HepG2 (cell line): ENCODE measurements around the gene HIVEP2. TPM values are rescaled to one million over a fixed set of nuclear protein-coding genes. Genes with fewer than 3 reads are reported as not detected.
A peak's percentile ranks its signal among the peaks of the same experiment; 100 is the strongest.

Experiments
- ATAC-seq: fragments of 200-7000 bp; cut with Tn5 transposase; 3 replicates; pipeline ENCODE4 v1.9.1; 2020; ENCODE audit warnings: mild to moderate bottlenecking, moderate library complexity
- BruUV-seq: library from RNA; stranded (reverse); fragments of 400-500 nt; replicated peaks from 2 replicates; lab custom pipeline; 2021; lab: Mats Ljungman, UMichigan
- CTCF ChIA-PET: fragments of 300-600 bp; formaldehyde crosslinking; extraction: SDS; loops from one replicate; lab custom pipeline; 2021; ENCODE audit warnings: low total read pairs, inconsistent platforms, low intra/inter-chr PET ratio; lab: Yijun Ruan, JAX
- POLR2A ChIA-PET: fragments of 350-600 bp; sonication (Branson Sonifier 250); formaldehyde crosslinking; loops from one replicate; lab custom pipeline; 2020; ENCODE audit warnings: antibody characterized with exemption, inconsistent platforms; lab: Yijun Ruan, JAX
- DNase-seq: peaks from one replicate; pipeline ENCODE4 v3.0.0-alpha.2; 2015; ENCODE audit warnings: low spot score
- FAIRE-seq: peaks from 3 replicates; lab custom pipeline; 2011; peaks lifted over from hg19 to GRCh38; lab: Jason Lieb, UNC
- H2AFZ ChIP-seq: one replicate; pipeline ENCODE4 v1.6.1; 2011; ENCODE audit warnings: low read length, inconsistent platforms
- H3K27ac ChIP-seq: fragments of 300-600 bp; 3 replicates; pipeline ENCODE4 v1.8.0; 2011; ENCODE audit warnings: mixed run types, mild to moderate bottlenecking, mixed read lengths, low read length, inconsistent platforms; ENCODE audit not compliant: insufficient read depth; ENCODE audit errors: extremely low read length
- H3K27me3 ChIP-seq, 2 experiments: fragments of 200-600 bp in 1 of 2; 2 replicates in 1 of 2; 3 replicates in 1 of 2; pipeline versions ENCODE4 v1.6.0 to v1.8.0; 2011; ENCODE audit warnings: low read length in 2 of 2, mild to moderate bottlenecking in 2 of 2, moderate library complexity in 2 of 2, inconsistent platforms in 1 of 2; ENCODE audit not compliant: insufficient read depth in 2 of 2, control insufficient read depth in 1 of 2
- H3K36me3 ChIP-seq, 2 experiments: fragments of 200-600 bp in 1 of 2; replicated peaks in 1 of 2; 2 replicates in 1 of 2; 3 replicates in 1 of 2; pipeline versions ENCODE4 v1.5.1 to v1.8.0; 2011; ENCODE audit warnings: low read length in 2 of 2, inconsistent platforms in 1 of 2; ENCODE audit not compliant: insufficient read depth in 2 of 2, control insufficient read depth in 1 of 2
- H3K4me1 ChIP-seq: 2 replicates; pipeline ENCODE4 v1.5.1; 2012; ENCODE audit warnings: low read length, inconsistent platforms; ENCODE audit not compliant: insufficient read depth
- H3K4me2 ChIP-seq: 2 replicates; pipeline ENCODE4 v1.6.0; 2011; ENCODE audit warnings: low read depth, low read length, inconsistent platforms
- H3K4me3 ChIP-seq, 3 experiments: fragments of 200-600 bp in 1 of 3; sonication (generic), shearing (Covaris generic) in 1 of 3; replicated peaks in 1 of 3; 2 replicates each; pipeline ENCODE4 v1.5.1; 2011 to 2016; ENCODE audit warnings: low read length in 3 of 3, inconsistent platforms in 2 of 3, low read depth in 2 of 3, mild to moderate bottlenecking in 2 of 3, control low read depth in 1 of 3, mixed read lengths in 1 of 3; ENCODE audit not compliant: insufficient read depth in 1 of 3
- H3K79me2 ChIP-seq: one replicate; pipeline ENCODE4 v1.6.1; 2011; ENCODE audit warnings: low read length, inconsistent platforms; ENCODE audit not compliant: insufficient read depth
- H3K9ac ChIP-seq: 2 replicates; pipeline ENCODE4 v1.6.0; 2011; ENCODE audit warnings: mild to moderate bottlenecking, low read depth, low read length, inconsistent platforms; ENCODE audit not compliant: insufficient read depth
- H3K9me3 ChIP-seq: 2 replicates; pipeline ENCODE4 v1.5.1; 2012; ENCODE audit warnings: mild to moderate bottlenecking, low read length
- H4K20me1 ChIP-seq: 2 replicates; pipeline ENCODE4 v1.6.0; 2011; ENCODE audit warnings: inconsistent platforms, mild to moderate bottlenecking, low read length, moderate library complexity; ENCODE audit not compliant: insufficient read depth
- ARID3A ChIP-seq: IDR thresholded peaks from 2 replicates; pipeline ENCODE4 v1.6.1; 2012; ENCODE audit warnings: low read depth, low read length, improper control_type of control experiment
- FOSL2 ChIP-seq: sonication (generic); formaldehyde crosslinking; IDR thresholded peaks from 2 replicates; pipeline ENCODE4 v1.4.0; 2020; ENCODE audit warnings: missing genetic modification reagents
- NR1H2 ChIP-seq: sonication (generic); formaldehyde crosslinking; IDR thresholded peaks from 2 replicates; pipeline ENCODE4 v1.8.1; 2022; ENCODE audit warnings: low read depth, missing genetic modification reagents, borderline replicate concordance
- PLSCR1 ChIP-seq: sonication (generic); formaldehyde crosslinking; IDR thresholded peaks from 2 replicates; pipeline ENCODE4 v1.5.0; 2020; ENCODE audit warnings: missing genetic modification reagents, mild to moderate bottlenecking, borderline replicate concordance
- PTBP1 ChIP-seq: fragments of 200-400 bp; formaldehyde crosslinking; IDR thresholded peaks from 2 replicates; pipeline ENCODE4 v1.6.1; 2018; ENCODE audit warnings: low read length, low read depth; ENCODE audit not compliant: poor library complexity, severe bottlenecking
- SMYD3 ChIP-seq: sonication (generic); formaldehyde crosslinking; IDR thresholded peaks from 2 replicates; pipeline ENCODE4 v1.8.1; 2023; ENCODE audit warnings: mild to moderate bottlenecking, missing genetic modification reagents
- ZFAT ChIP-seq: sonication (generic); formaldehyde crosslinking; conservative IDR thresholded peaks from 2 replicates; pipeline ENCODE4 v1.8.1; 2023; ENCODE audit warnings: missing genetic modification reagents, inconsistent platforms
- ZNF30 ChIP-seq: sonication (generic); formaldehyde crosslinking; IDR thresholded peaks from 2 replicates; pipeline ENCODE4 v1.5.0; 2020; ENCODE audit warnings: mild to moderate bottlenecking, missing genetic modification reagents
- ZNF543 ChIP-seq: sonication (generic); formaldehyde crosslinking; IDR thresholded peaks from 2 replicates; pipeline ENCODE4 v1.4.0; 2020; ENCODE audit warnings: mild to moderate bottlenecking, missing genetic modification reagents
- WGBS: methylation state at CpG from one replicate; pipeline ENCODE4 v1.1.6; 2017; ENCODE audit warnings: low lambda C conversion rate; 5-methylcytosine and 5-hydroxymethylcytosine counted together
- in situ Hi-C: cut with HindIII; loops from 2 replicates; pipeline ENCODE4 v1.10.0; 2017; ENCODE audit warnings: low pct_unique_long_range_greater_than_20kb; ENCODE audit not compliant: extremely low pct_ligation_motif_present
- intact Hi-C: fragments of 100-400 bp; cut with micrococcal nuclease; formaldehyde crosslinking; loops from one replicate; pipeline ENCODE4 v1.10.0; 2022; ENCODE audit not compliant: unreplicated experiment
- polyA plus RNA-seq, 8 experiments: library from polyadenylated mRNA; depleted of rRNA in 3 of 8; stranded (reverse) in 7 of 8; unstranded in 1 of 8; fragments of >200 nt; fragmentation: Illumina TruSeq in 4 of 8; extraction: Trizol in 4 of 8; gene quantifications; 2 replicates each; pipeline versions ENCODE4 v1.2.1 to v1.2.3, GENCODE V29; 2011 to 2016; ENCODE audit warnings: low read depth in 4 of 8, missing spikeins in 1 of 8, mixed read lengths in 1 of 8; ENCODE audit not compliant: insufficient read depth in 1 of 8
- total RNA-seq, 5 experiments: library from RNA; depleted of rRNA; stranded (reverse); fragments of >200 nt; fragmentation: Illumina TruSeq; extraction: Trizol; gene quantifications; 2 replicates each; pipeline ENCODE4 v1.2.3, GENCODE V29; 2016; ENCODE audit warnings: low read depth in 1 of 5
- TF ChIP-seq, protein P1 (sequence below): sonication (generic); formaldehyde crosslinking; IDR thresholded peaks from 2 replicates; pipeline ENCODE4 v1.4.0; 2020; ENCODE audit warnings: mild to moderate bottlenecking, low read depth, missing genetic modification reagents

Gene HIVEP2
- total and polyA plus RNA-seq, 2 of the 13 experiments (the other 11 are each of a cell fraction or from before 2014, with no cell fraction given), result 3.4 to 12.9 TPM

DNA sequence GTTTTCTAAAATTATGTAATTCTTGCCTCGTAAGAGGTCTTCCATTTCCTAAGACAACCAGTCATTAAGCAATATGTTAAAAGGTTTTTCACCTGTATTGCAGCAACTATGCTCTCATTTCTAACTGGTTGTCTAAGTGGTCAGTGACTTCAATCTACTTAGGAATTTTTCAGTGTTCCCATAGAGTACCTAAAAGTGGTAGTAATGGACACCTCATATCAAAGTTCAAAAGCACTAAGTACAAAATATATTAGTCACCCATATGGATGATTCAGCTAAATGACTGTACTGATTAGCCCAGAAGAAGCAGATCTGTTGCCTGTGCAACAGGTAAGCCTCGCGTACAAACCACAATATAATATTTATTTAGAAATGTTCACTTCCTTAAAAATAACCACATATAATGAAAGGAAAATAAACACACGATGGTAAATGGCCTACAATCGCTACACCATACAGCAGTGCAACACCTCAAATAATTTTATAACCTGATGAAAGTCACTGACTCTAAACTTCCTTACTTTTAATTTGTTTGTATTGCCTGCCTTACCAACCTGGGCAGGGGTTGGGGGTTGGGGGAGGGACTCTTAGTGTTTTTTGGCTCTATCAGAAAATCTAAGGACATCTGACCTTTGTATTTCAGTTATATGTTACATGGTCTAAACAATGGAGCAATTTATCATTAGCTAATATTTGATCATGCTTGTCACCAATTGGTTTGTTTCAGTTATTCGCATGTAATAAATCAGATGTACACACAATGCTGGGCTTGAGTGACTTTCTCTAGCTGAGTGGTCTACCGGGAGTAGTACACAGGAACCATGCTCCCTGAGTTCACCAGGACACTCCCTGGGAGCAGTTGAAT lies 105.9 kb downstream of the HIVEP2 start (continued):
- no peak for TF ChIP-seq NR1H2 (CRISPR knock-in tag)
- TF ChIP-seq ZNF543 (CRISPR knock-in tag), result no peak
- TF ChIP-seq ARID3A, result peak; percentile 56
- TF ChIP-seq ZFAT (CRISPR knock-in tag), result no peak
- TF ChIP-seq FOSL2 (CRISPR knock-in tag), result peak; percentile 62

- H4K20me1 ChIP-seq, result no peaks in the 10 kb centered on the region
- WGBS, result 98% methylated on average over 3 of the region's 3 CpGs
- H3K4me3 ChIP-seq, result no peak overlapping the region
- H3K9ac ChIP-seq, result no peak overlapping the region
- H3K4me2 ChIP-seq, result no peak overlapping the region
- TF ChIP-seq, protein P1, sequence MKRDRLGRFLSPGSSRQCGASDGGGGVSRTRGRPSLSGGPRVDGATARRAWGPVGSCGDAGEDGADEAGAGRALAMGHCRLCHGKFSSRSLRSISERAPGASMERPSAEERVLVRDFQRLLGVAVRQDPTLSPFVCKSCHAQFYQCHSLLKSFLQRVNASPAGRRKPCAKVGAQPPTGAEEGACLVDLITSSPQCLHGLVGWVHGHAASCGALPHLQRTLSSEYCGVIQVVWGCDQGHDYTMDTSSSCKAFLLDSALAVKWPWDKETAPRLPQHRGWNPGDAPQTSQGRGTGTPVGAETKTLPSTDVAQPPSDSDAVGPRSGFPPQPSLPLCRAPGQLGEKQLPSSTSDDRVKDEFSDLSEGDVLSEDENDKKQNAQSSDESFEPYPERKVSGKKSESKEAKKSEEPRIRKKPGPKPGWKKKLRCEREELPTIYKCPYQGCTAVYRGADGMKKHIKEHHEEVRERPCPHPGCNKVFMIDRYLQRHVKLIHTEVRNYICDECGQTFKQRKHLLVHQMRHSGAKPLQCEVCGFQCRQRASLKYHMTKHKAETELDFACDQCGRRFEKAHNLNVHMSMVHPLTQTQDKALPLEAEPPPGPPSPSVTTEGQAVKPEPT, result no peak
- TF ChIP-seq SMYD3 (CRISPR knock-in tag), result no peak
- no peak for TF ChIP-seq PTBP1
- TF ChIP-seq PLSCR1 (CRISPR knock-in tag), result no peak
- no peak for TF ChIP-seq ZNF30 (CRISPR knock-in tag)
- H3K79me2 ChIP-seq, result no peaks in the 10 kb centered on the region
- peaks cover 19% of the 10 kb centered on the region for H3K4me1 ChIP-seq
- H2AFZ ChIP-seq, result no peak overlapping the region
- FAIRE-seq, result no peak
- H3K27ac ChIP-seq, result no peak overlapping the region
- H3K27me3 ChIP-seq, result no peaks in the 10 kb centered on the region
- no peaks in the 10 kb centered on the region; a peak in 1 of 5 replicates for H3K36me3 ChIP-seq
- POLR2A ChIA-PET, result no interaction called here
- intact Hi-C loops, result no loop called here
- DNase-seq, result no peak
- in situ Hi-C loops, result no loop called here
- BruUV-seq, result no TSS peak
- CTCF ChIA-PET, result no interaction called here
- ATAC-seq, result no peak
- no peaks in the 10 kb centered on the region for H3K9me3 ChIP-seq
Measured at GRCh38 chr6:142835787-142836535, 109.0 kb downstream of the HIVEP2 start.
